GM21786 (cell line): ENCODE results near the gene PRAF2.

Source experiments
- ATAC-seq: cut with Tn5 transposase; IDR thresholded peaks from one replicate; pipeline ENCODE4 v1.9.1; 2021; ENCODE audit not compliant: unreplicated experiment

Gene PRAF2

GRCh38 chrX:49075347-49075746, 1.5 kb upstream of the PRAF2 start:
- no peak for ATAC-seq

GRCh38 chrX:49072712-49073095, 1.1 kb downstream of the PRAF2 start:
- no peak for ATAC-seq

GRCh38 chrX:49071877-49072711, 1.7 kb downstream of the PRAF2 start:
- no peak for ATAC-seq

GRCh38 chrX:49070988-49071387, 2.8 kb downstream of the PRAF2 start:
- ATAC-seq = no peak

- no peak for ATAC-seq
Measured at GRCh38 chrX:49069038-49069437, 4.8 kb downstream of the PRAF2 start.

- no peak for ATAC-seq
Measured at GRCh38 chrX:49067285-49068120, 6.3 kb downstream of the PRAF2 start.

GRCh38 chrX:49066690-49067089, 7.1 kb downstream of the PRAF2 start:
- ATAC-seq = no peak

GRCh38 chrX:49066278-49066677, 7.5 kb downstream of the PRAF2 start:
- ATAC-seq = no peak

- no peak for ATAC-seq
Measured at GRCh38 chrX:49064735-49065134, 9.1 kb downstream of the PRAF2 start.

- ATAC-seq = no peak
Measured at GRCh38 chrX:49064303-49064702, 9.5 kb downstream of the PRAF2 start.

- no peak for ATAC-seq
Measured at GRCh38 chrX:49063715-49064114, 10.1 kb downstream of the PRAF2 start.

GRCh38 chrX:49061916-49062315, 11.9 kb downstream of the PRAF2 start:
- no peak for ATAC-seq

GRCh38 chrX:49061490-49061889, 12.3 kb downstream of the PRAF2 start:
- no peak for ATAC-seq

GRCh38 chrX:49060914-49061313, 12.9 kb downstream of the PRAF2 start:
- no peak for ATAC-seq

- ATAC-seq = no peak
Measured at GRCh38 chrX:49059681-49060085, 14.1 kb downstream of the PRAF2 start.

- no peak for ATAC-seq
Measured at GRCh38 chrX:49059201-49059600, 14.6 kb downstream of the PRAF2 start.

GRCh38 chrX:49058794-49059193, 15.0 kb downstream of the PRAF2 start, which contains the start of gene CCDC120:
CCDC120 (plus strand) TSS chrX:49058999; CDS start chrX:49062042, 3,043 bp downstream.
- ATAC-seq = no peak

GRCh38 chrX:49054073-49054762, 19.6 kb downstream of the PRAF2 start:
- ATAC-seq = no peak

GRCh38 chrX:49053223-49054072, 20.4 kb downstream of the PRAF2 start:
- ATAC-seq = no peak

- no peak for ATAC-seq
Measured at GRCh38 chrX:49043987-49044281, 29.9 kb downstream of the PRAF2 start.
